SK-N-SH (cell line): ENCODE measurements around the gene SPTSSB.

ENCODE experiments used
- EP300 ChIP-seq, 2 experiments: IDR thresholded peaks; 2 replicates each; pipeline versions ENCODE4 v1.4.0 to v1.6.1; 2012; ENCODE audit warnings: borderline replicate concordance in 1 of 2, low read depth in 1 of 2, low read length in 1 of 2
- NRF1 ChIP-seq: IDR thresholded peaks from 2 replicates; pipeline ENCODE4 v1.6.1; 2012; ENCODE audit warnings: low read depth, mild to moderate bottlenecking, low read length
- TF ChIP-seq, protein P1 (sequence below): fragments of 200-600 bp; sonication (generic); IDR thresholded peaks from 2 replicates; pipeline ENCODE4 v1.6.1; 2017; ENCODE audit warnings: antibody characterized with exemption, mild to moderate bottlenecking, moderate library complexity

DNA sequence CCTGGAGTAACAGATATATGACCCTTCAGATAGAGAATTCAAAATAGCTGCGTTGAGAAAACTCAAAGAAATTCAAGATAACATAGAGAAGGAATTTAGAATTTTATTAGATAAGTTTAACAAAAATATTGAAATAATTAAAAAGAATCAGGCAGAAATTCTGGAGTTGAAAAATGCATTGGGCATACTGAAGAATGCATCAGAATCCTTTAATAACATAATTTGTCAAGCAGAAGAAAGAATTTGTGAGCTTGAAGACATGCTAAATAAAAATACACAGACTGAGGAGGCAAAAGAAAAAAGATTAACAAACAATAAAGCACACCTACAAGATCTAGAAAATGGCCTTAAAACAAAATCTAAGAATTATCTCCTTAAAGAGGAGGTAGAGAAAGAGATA lies 50.5 kb downstream of the SPTSSB start:
- TF ChIP-seq, protein P1, sequence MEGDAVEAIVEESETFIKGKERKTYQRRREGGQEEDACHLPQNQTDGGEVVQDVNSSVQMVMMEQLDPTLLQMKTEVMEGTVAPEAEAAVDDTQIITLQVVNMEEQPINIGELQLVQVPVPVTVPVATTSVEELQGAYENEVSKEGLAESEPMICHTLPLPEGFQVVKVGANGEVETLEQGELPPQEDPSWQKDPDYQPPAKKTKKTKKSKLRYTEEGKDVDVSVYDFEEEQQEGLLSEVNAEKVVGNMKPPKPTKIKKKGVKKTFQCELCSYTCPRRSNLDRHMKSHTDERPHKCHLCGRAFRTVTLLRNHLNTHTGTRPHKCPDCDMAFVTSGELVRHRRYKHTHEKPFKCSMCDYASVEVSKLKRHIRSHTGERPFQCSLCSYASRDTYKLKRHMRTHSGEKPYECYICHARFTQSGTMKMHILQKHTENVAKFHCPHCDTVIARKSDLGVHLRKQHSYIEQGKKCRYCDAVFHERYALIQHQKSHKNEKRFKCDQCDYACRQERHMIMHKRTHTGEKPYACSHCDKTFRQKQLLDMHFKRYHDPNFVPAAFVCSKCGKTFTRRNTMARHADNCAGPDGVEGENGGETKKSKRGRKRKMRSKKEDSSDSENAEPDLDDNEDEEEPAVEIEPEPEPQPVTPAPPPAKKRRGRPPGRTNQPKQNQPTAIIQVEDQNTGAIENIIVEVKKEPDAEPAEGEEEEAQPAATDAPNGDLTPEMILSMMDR: no peak
- TF ChIP-seq NRF1 (no peak), EP300 (IDR thresholded peaks at IDR 0.05; ENCODE audit: borderline replicate concordance in 1 of 2, low read depth in 1 of 2, low read length in 1 of 2) (no peak)
